ENCODE data around the gene PEX26. TPM values are rescaled to one million over a fixed set of nuclear protein-coding genes. Genes with fewer than 3 reads are reported as not detected.
"Not testable (repeated sequence)": the region's sequence is repeated elsewhere in the genome, so short reads cannot be mapped to it uniquely, and the experiment has no call there.

Gene PEX26
- total RNA-seq, 1 donor from 2014 or later: 31.5 TPM

GRCh38 chr22:18136563-18137320, 59.0 kb downstream of the PEX26 start:
- peak; percentile 20 for DNase-seq

GRCh38 chr22:18141004-18141403, 63.2 kb downstream of the PEX26 start:
- H3K27ac ChIP-seq; H3K4me1 ChIP-seq; H3K4me3 ChIP-seq; H3K9me3 ChIP-seq; intact Hi-C loops (cut with DNase I); ATAC-seq; H3K27me3 ChIP-seq (ENCODE audit: low read depth); H3K36me3 ChIP-seq; DNase-seq: not testable (repeated sequence)

More at GRCh38 chr22:18136563-18137320, 59.0 kb downstream of the PEX26 start:
- Histone ChIP-seq H3K4me1 (no peaks in the 10 kb centered on the region), H3K4me3 (no peak overlapping the region), H3K27me3 (ENCODE audit: low read depth) (no peaks in the 10 kb centered on the region), H3K27ac (no peak overlapping the region), H3K36me3 (no peaks in the 10 kb centered on the region), H3K9me3 (no peaks in the 10 kb centered on the region)
- TF ChIP-seq CTCF (IDR thresholded peaks at IDR 0.05): no peak
- intact Hi-C loops (cut with DNase I): no loop called here
- no peak for ATAC-seq

- ATAC-seq (no peak), DNase-seq (no peak)
- TF ChIP-seq CTCF (IDR thresholded peaks at IDR 0.05): no peak
- no peak overlapping the region for H3K4me3 ChIP-seq
- no peak overlapping the region for H3K27ac ChIP-seq
- H3K9me3 ChIP-seq: no peaks in the 10 kb centered on the region
- H3K36me3 ChIP-seq: no peaks in the 10 kb centered on the region
- H3K27me3 ChIP-seq (ENCODE audit: low read depth): no peaks in the 10 kb centered on the region
- intact Hi-C loops (cut with DNase I): no loop called here
- peaks cover 8% of the 10 kb centered on the region for H3K4me1 ChIP-seq
Measured at GRCh38 chr22:18144105-18144504, 66.3 kb downstream of the PEX26 start.

- Histone ChIP-seq H3K27ac (no peak overlapping the region), H3K4me3 (no peak overlapping the region), H3K27me3 (ENCODE audit: low read depth) (no peaks in the 10 kb centered on the region), H3K36me3 (no peaks in the 10 kb centered on the region), H3K9me3 (no peaks in the 10 kb centered on the region), H3K4me1 (peaks cover 17% of the 10 kb centered on the region)
- TF ChIP-seq CTCF (IDR thresholded peaks at IDR 0.05): no peak
- DNase-seq (no peak), ATAC-seq (peak; percentile 7 to 41)
- intact Hi-C loops (cut with DNase I): no loop called here
Measured at GRCh38 chr22:18145676-18146388, 68.0 kb downstream of the PEX26 start.

GRCh38 chr22:18146389-18146753, 68.6 kb downstream of the PEX26 start:
- H3K27me3 ChIP-seq (ENCODE audit: low read depth): no peaks in the 10 kb centered on the region
- intact Hi-C loops (cut with DNase I): no loop called here
- no peak for DNase-seq
- TF ChIP-seq CTCF (IDR thresholded peaks at IDR 0.05): no peak
- ATAC-seq: no peak
- no peaks in the 10 kb centered on the region for H3K36me3 ChIP-seq
- no peak overlapping the region for H3K27ac ChIP-seq
- H3K4me1 ChIP-seq: peaks cover 23% of the 10 kb centered on the region
- no peaks in the 10 kb centered on the region for H3K9me3 ChIP-seq
- H3K4me3 ChIP-seq: no peak overlapping the region

GRCh38 chr22:18147791-18148190, 70.0 kb downstream of the PEX26 start:
- H3K4me1 ChIP-seq: peaks cover 26% of the 10 kb centered on the region
- intact Hi-C loops (cut with DNase I): no loop called here
- H3K4me3 ChIP-seq: no peak overlapping the region
- no peaks in the 10 kb centered on the region for H3K9me3 ChIP-seq
- ATAC-seq: no peak
- H3K27ac ChIP-seq: no peak overlapping the region
- no peak for TF ChIP-seq CTCF (IDR thresholded peaks at IDR 0.05)
- no peaks in the 10 kb centered on the region for H3K36me3 ChIP-seq
- DNase-seq: no peak
- no peaks in the 10 kb centered on the region for H3K27me3 ChIP-seq (ENCODE audit: low read depth)

Data from lower lobe of right lung (tissue), 2 donors.